Stomach (tissue), 4 donors: ENCODE measurements around the gene NINL.

Source experiments
- POLR2A ChIP-seq, 4 donors: fragments of 450-650 bp; IDR thresholded peaks; one replicate each; pipeline ENCODE4 v1.6.1; 2016; ENCODE audit warnings: antibody characterized with exemption in 4 of 4, control low read depth in 2 of 4, mild to moderate bottlenecking in 1 of 4, moderate library complexity in 1 of 4
- TF ChIP-seq, protein P1 (sequence below), 7 experiments: fragments of 450-650 bp in 4 of 7; fragments of 200-600 bp in 3 of 7; sonication (generic) in 3 of 7; IDR thresholded peaks; one replicate each; pipeline ENCODE4 v1.5.1; 2016 to 2019; ENCODE audit warnings: antibody characterized with exemption in 7 of 7, control low read depth in 2 of 7, mild to moderate bottlenecking in 1 of 7

DNA sequence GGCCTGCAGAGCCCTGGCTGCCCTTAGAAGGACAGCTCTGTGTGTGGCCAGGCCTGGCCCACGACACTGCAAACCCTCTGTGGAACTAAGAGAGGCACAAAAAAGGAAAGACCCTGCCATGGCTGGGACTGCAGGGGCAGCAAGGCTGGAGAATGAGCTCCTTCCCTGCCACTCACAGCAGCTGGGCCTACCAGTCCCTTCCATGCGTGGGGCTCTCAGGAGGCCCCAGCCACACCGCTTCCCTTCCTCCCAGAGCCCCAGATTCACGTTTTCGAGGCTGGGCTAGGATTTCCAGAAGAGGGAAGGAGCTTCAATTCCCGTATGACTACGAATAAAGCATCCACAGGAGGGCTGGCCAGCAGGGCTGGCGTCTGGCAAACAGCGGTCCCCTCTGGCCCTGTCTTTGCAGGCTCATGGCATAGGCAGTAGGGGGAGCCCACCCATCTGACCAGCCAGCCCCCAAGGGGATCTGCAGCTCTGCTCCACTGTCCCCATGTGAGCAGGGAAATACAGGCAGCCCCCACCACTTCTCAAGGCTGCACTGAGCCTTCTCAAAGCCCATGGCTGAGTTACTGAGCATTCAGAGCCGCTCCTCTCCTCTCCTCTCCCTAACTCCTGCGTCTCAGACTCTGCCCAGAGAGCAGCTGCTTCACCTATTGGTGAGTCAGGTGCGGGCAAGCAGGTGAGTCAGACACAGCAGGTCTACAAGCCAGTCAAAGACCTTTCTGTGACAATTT lies 53.1 kb downstream of the NINL start:
- TF ChIP-seq, protein P1, sequence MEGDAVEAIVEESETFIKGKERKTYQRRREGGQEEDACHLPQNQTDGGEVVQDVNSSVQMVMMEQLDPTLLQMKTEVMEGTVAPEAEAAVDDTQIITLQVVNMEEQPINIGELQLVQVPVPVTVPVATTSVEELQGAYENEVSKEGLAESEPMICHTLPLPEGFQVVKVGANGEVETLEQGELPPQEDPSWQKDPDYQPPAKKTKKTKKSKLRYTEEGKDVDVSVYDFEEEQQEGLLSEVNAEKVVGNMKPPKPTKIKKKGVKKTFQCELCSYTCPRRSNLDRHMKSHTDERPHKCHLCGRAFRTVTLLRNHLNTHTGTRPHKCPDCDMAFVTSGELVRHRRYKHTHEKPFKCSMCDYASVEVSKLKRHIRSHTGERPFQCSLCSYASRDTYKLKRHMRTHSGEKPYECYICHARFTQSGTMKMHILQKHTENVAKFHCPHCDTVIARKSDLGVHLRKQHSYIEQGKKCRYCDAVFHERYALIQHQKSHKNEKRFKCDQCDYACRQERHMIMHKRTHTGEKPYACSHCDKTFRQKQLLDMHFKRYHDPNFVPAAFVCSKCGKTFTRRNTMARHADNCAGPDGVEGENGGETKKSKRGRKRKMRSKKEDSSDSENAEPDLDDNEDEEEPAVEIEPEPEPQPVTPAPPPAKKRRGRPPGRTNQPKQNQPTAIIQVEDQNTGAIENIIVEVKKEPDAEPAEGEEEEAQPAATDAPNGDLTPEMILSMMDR (IDR thresholded peaks at IDR 0.05) = no peak
- no peak for TF ChIP-seq POLR2A (IDR thresholded peaks at IDR 0.05)
